OCI-LY7 (cell line): ENCODE data around the gene MLLT10.

Experiments
- CTCF ChIP-seq: fragments of 200-600 bp; sonication (generic); conservative IDR thresholded peaks from 2 replicates; pipeline ENCODE4 v1.5.1; 2014; ENCODE audit warnings: mild to moderate bottlenecking, antibody characterized with exemption, low read length, moderate library complexity, mixed read lengths
- EZH2phosphoT487 ChIP-seq: fragments of 200-600 bp; sonication (generic); IDR thresholded peaks from 2 replicates; pipeline ENCODE4 v1.6.1; 2018; ENCODE audit warnings: low read depth, borderline replicate concordance, mild to moderate bottlenecking, mixed run types, antibody characterized with exemption, low read length, moderate library complexity, mixed read lengths

GRCh38 chr10:21634599-21635365 lies 100.8 kb downstream of the MLLT10 start:
- TF ChIP-seq CTCF (no peak), EZH2phosphoT487 (no peak)
